Measurements from ENCODE around the gene KCNQ1OT1. TPM values are rescaled to one million over a fixed set of nuclear protein-coding genes. Genes with fewer than 3 reads are reported as not detected.

The KCNQ1OT1 gene
- total RNA-seq, 1 donor from 2014 or later: 14.3 TPM

- H3K9me3 Mint-ChIP-seq (ENCODE audit: unreplicated experiment): peaks cover 20% of the 10 kb centered on the region
Observed at GRCh38 chr11:2662430-2663299, 37.1 kb downstream of the KCNQ1OT1 start.

DNA sequence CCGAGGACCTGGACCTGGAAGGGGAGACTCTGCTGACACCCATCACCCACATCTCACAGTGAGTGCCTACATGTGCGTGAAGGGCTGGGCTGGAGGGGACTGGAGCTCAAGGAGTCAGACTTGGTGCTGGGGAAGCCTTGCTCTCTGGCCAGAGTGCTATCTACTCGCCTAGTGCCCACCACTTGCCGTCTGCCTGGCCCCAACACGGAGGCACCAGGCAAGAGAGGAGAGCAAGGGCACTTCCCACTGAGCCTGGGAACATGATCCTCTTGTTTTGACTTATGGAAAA is 37.8 kb downstream of the KCNQ1OT1 start:
- TF ChIP-seq CTCF (IDR thresholded peaks at IDR 0.05; ENCODE audit: partially characterized antibody, unreplicated experiment): no peak
- Mint-ChIP-seq H3K27me3 (ENCODE audit: unreplicated experiment) (peaks cover 23% of the 10 kb centered on the region), H3K4me3 (ENCODE audit: unreplicated experiment) (no peak overlapping the region), H3K36me3 (ENCODE audit: unreplicated experiment) (peaks cover 31% of the 10 kb centered on the region), H3K4me1 (ENCODE audit: low read depth, unreplicated experiment) (peaks cover 2% of the 10 kb centered on the region), H3K27ac (ENCODE audit: unreplicated experiment) (no peak overlapping the region), H3K9me3 (ENCODE audit: unreplicated experiment) (peaks cover 21% of the 10 kb centered on the region)
- no peak for DNase-seq

More at GRCh38 chr11:2662430-2663299, 37.1 kb downstream of the KCNQ1OT1 start:
- peaks cover 28% of the 10 kb centered on the region for H3K36me3 Mint-ChIP-seq (ENCODE audit: unreplicated experiment)
- no peak for DNase-seq
- H3K4me1 Mint-ChIP-seq (ENCODE audit: low read depth, unreplicated experiment): peaks cover 2% of the 10 kb centered on the region
- no peak overlapping the region for H3K27ac Mint-ChIP-seq (ENCODE audit: unreplicated experiment)
- peaks cover 23% of the 10 kb centered on the region for H3K27me3 Mint-ChIP-seq (ENCODE audit: unreplicated experiment)
- H3K4me3 Mint-ChIP-seq (ENCODE audit: unreplicated experiment): no peak overlapping the region
- no peak for TF ChIP-seq CTCF (IDR thresholded peaks at IDR 0.05; ENCODE audit: partially characterized antibody, unreplicated experiment)

GRCh38 chr11:2661173-2662023 is 38.4 kb downstream of the KCNQ1OT1 start:
- Mint-ChIP-seq H3K36me3 (ENCODE audit: unreplicated experiment) (peaks cover 36% of the 10 kb centered on the region), H3K27me3 (ENCODE audit: unreplicated experiment) (peaks cover 23% of the 10 kb centered on the region), H3K9me3 (ENCODE audit: unreplicated experiment) (peaks cover 27% of the 10 kb centered on the region), H3K4me3 (ENCODE audit: unreplicated experiment) (no peak overlapping the region), H3K27ac (ENCODE audit: unreplicated experiment) (no peak overlapping the region), H3K4me1 (ENCODE audit: low read depth, unreplicated experiment) (peaks cover 2% of the 10 kb centered on the region)
- no peak for DNase-seq
- TF ChIP-seq CTCF (IDR thresholded peaks at IDR 0.05; ENCODE audit: partially characterized antibody, unreplicated experiment): no peak

DNA sequence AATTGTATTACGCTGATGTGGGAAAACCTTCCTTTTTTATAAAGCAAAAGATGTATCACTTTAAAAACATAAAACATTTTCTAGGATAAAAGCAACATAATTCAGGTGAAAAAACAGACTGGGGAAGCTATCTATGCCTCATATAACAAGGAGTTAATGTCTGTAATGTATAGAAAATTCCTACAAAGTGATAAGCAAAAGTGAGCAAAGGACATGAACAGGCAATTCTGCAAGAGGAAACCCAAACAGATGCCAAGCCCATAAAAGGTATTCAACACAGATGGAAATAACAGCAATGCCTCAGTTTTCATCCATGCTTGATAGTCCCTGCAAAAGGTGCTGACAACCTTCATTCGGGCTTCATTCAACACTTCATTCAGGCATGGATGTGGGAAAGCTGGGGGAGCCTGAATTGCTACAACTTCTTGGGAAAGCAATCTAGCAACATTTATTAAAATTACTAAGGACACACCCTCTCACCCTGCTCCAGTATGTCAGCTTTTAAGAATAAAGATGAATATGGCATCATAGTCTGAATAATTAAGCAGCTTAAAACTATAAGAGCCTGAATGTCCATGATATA is 39.3 kb downstream of the KCNQ1OT1 start:
- H3K4me3 Mint-ChIP-seq (ENCODE audit: unreplicated experiment): no peak overlapping the region
- H3K36me3 Mint-ChIP-seq (ENCODE audit: unreplicated experiment): peaks cover 44% of the 10 kb centered on the region

More for the DNA sequence above, 39.3 kb downstream of the KCNQ1OT1 start:
- no peak for DNase-seq
- TF ChIP-seq CTCF (IDR thresholded peaks at IDR 0.05; ENCODE audit: partially characterized antibody, unreplicated experiment): no peak
- H3K4me1 Mint-ChIP-seq (ENCODE audit: low read depth, unreplicated experiment): peaks cover 2% of the 10 kb centered on the region
- H3K9me3 Mint-ChIP-seq (ENCODE audit: unreplicated experiment): peaks cover 27% of the 10 kb centered on the region
- peaks cover 25% of the 10 kb centered on the region for H3K27me3 Mint-ChIP-seq (ENCODE audit: unreplicated experiment)
- H3K27ac Mint-ChIP-seq (ENCODE audit: unreplicated experiment): no peak overlapping the region

Measured in glutamatergic neuron (in vitro differentiated cells).